Lung (tissue), 12 donors: ENCODE measurements around the gene ADAMTS6. TPM values are rescaled to one million over a fixed set of nuclear protein-coding genes. Genes with fewer than 3 reads are reported as not detected.

Source experiments
- ATAC-seq: fragments of 200-7000 bp; cut with Tn5 transposase; one replicate; pipeline ENCODE4 v1.9.1; 2020; ENCODE audit warnings: moderate number of reproducible peaks; ENCODE audit not compliant: insufficient read depth, low FRiP score
- DNase-seq, 3 donors: peaks; one replicate each; pipeline ENCODE4 v3.0.0-alpha.2; 2013 to 2017
- H3K27ac ChIP-seq, 2 donors: one replicate each; pipeline ENCODE4 v1.5.1; 2013; ENCODE audit warnings: mild to moderate bottlenecking in 2 of 2, moderate library complexity in 2 of 2, control low read depth in 1 of 2, inconsistent platforms in 1 of 2, low read depth in 1 of 2, low read length in 1 of 2
- H3K27me3 ChIP-seq, 3 donors: one replicate each; pipeline ENCODE4 v1.5.1; 2013; ENCODE audit warnings: low read length in 2 of 3; ENCODE audit not compliant: control insufficient read depth in 3 of 3, insufficient read depth in 3 of 3
- H3K36me3 ChIP-seq, 4 donors: one replicate each; pipeline ENCODE4 v1.5.1; 2013; ENCODE audit warnings: low read length in 4 of 4, mild to moderate bottlenecking in 1 of 4, moderate library complexity in 1 of 4; ENCODE audit not compliant: control insufficient read depth in 4 of 4, insufficient read depth in 4 of 4
- H3K4me1 ChIP-seq, 5 donors: one replicate each; pipeline ENCODE4 v1.5.1; 2013; ENCODE audit warnings: low read length in 5 of 5, mild to moderate bottlenecking in 2 of 5, moderate library complexity in 1 of 5; ENCODE audit not compliant: control insufficient read depth in 5 of 5, insufficient read depth in 5 of 5
- H3K4me3 ChIP-seq: one replicate; pipeline ENCODE4 v1.5.1; 2013; ENCODE audit warnings: mild to moderate bottlenecking, control low read depth, moderate library complexity
- H3K9ac ChIP-seq, 2 donors: one replicate each; pipeline ENCODE4 v1.5.1; 2013; ENCODE audit warnings: low read length in 2 of 2, control low read depth in 1 of 2; ENCODE audit not compliant: insufficient read depth in 1 of 2
- H3K9me3 ChIP-seq, 4 donors: one replicate each; pipeline ENCODE4 v1.5.1; 2013; ENCODE audit warnings: low read length in 3 of 4, mild to moderate bottlenecking in 1 of 4, moderate library complexity in 1 of 4; ENCODE audit not compliant: control insufficient read depth in 4 of 4, insufficient read depth in 3 of 4
- WGBS, 2 donors: extraction: QIAGEN DNeasy Blood & Tissue Kit; methylation state at CpG; one replicate each; pipeline ENCODE4 v1.1.7; 2013; 5-methylcytosine and 5-hydroxymethylcytosine counted together
- polyA plus RNA-seq, 2 donors: library from polyadenylated mRNA; stranded (reverse); fragments of 200-250 nt; gene quantifications; one replicate each; pipeline ENCODE4 v1.2.1, GENCODE V29; 2013
- total RNA-seq, 2 donors: library from RNA; depleted of rRNA in 1 of 2; stranded (reverse); fragments of >200 nt in 1 of 2; gene quantifications; one replicate each; pipeline ENCODE4 v1.2.1, GENCODE V29; 2014 to 2021
- TF ChIP-seq, protein P1 (sequence below): IDR thresholded peaks from 2 replicates; pipeline ENCODE4 v1.5.1; 2012; ENCODE audit warnings: mild to moderate bottlenecking; ENCODE audit errors: control extremely low read depth, extremely low read depth
- donor health status: control.
- donor health status: control.
- donor health status: Bipolar disorder and iron deficiency.
- donor health status: healthy.
- donor health status: DM: yes; HTN: yes; CAD: no.

Gene ADAMTS6
- total and polyA plus RNA-seq, 4 donors, result 0.19 to 16.8 (median 3.3) TPM

DNA sequence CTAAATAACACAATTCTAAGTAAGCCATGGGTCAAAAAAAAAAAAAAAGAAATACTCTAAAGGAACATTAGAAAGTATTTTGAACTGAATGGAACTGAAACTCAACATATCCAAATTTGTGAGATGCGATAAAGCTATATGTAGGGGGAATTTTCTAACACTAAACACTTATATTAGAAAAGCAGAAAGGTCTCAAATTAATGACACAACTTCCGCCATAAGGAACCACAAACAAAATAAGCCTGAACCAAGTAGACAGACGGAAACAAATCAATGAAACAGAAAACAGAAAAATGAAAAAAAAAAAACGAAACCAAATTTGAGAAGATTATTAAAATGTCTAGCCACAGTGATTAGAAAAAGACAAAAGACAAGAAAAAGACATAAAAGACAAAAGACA lies 39.9 kb downstream of the ADAMTS6 start:
- DNase-seq, result no peak
- no peak for ATAC-seq
- Histone ChIP-seq H3K4me1 (no peaks in the 10 kb centered on the region), H3K27me3 (no peaks in the 10 kb centered on the region), H3K9me3 (no peaks in the 10 kb centered on the region), H3K27ac (no peak overlapping the region), H3K4me3 (no peak overlapping the region), H3K9ac (no peak overlapping the region), H3K36me3 (no peaks in the 10 kb centered on the region)
- TF ChIP-seq, protein P1, sequence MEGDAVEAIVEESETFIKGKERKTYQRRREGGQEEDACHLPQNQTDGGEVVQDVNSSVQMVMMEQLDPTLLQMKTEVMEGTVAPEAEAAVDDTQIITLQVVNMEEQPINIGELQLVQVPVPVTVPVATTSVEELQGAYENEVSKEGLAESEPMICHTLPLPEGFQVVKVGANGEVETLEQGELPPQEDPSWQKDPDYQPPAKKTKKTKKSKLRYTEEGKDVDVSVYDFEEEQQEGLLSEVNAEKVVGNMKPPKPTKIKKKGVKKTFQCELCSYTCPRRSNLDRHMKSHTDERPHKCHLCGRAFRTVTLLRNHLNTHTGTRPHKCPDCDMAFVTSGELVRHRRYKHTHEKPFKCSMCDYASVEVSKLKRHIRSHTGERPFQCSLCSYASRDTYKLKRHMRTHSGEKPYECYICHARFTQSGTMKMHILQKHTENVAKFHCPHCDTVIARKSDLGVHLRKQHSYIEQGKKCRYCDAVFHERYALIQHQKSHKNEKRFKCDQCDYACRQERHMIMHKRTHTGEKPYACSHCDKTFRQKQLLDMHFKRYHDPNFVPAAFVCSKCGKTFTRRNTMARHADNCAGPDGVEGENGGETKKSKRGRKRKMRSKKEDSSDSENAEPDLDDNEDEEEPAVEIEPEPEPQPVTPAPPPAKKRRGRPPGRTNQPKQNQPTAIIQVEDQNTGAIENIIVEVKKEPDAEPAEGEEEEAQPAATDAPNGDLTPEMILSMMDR, result no peak
- WGBS, 2 donors, result 92 to 96% methylated on average over 4 of the region's 4 CpGs

DNA sequence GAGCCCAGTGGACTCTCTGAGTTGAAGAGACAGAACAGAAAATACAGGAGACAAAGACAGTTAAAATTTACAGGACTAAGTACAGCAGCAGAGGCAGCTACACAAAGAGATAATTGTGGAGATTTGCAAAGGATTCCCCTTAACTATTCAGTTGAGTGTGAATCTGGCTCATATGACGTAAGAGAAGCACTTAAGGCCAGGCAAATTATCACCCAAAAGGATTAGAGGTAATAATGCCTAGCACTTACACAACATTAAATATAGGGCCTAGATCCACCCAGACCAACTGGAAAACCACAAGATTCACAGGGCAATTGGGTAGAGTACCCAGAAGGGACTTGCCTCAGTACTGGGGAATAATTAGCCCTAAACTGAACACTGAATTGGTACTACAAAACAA lies 41.3 kb downstream of the ADAMTS6 start:
- Histone ChIP-seq H3K27ac (no peak overlapping the region), H3K27me3 (no peaks in the 10 kb centered on the region), H3K4me1 (no peaks in the 10 kb centered on the region), H3K4me3 (no peak overlapping the region), H3K9ac (no peak overlapping the region), H3K9me3 (no peaks in the 10 kb centered on the region), H3K36me3 (no peaks in the 10 kb centered on the region)
- no peak for ATAC-seq
- TF ChIP-seq, protein P1, result no peak
- 91 to 100% methylated on average over 1 of the region's 1 CpG for WGBS, 2 donors
- DNase-seq, result no peak

DNA sequence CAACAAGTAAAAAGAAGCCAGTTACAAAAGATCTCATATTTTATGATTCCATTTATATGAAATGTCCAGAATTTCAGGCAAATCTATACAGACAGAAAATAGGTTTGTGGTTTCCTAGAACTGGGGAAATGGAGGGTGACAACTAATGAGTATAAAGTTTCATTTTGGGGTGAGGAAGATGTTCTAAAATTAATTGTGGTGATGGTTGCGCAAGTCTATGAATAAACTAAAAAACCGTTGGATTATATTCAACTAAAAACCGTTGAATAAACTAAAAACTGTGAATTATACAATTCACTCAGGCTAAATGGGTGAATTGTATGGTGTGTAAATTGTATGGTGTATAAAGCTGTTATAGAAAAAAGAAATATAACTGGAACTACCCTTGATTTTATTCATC lies 47.6 kb downstream of the ADAMTS6 start:
- H3K4me3 ChIP-seq, result no peak overlapping the region
- WGBS, 2 donors, result 71 to 77% methylated on average over 3 of the region's 3 CpGs
- no peaks in the 10 kb centered on the region for H3K9me3 ChIP-seq
- H3K27ac ChIP-seq, result no peak overlapping the region
- DNase-seq (no peak), ATAC-seq (no peak)
- TF ChIP-seq, protein P1, result no peak
- no peaks in the 10 kb centered on the region for H3K27me3 ChIP-seq
- H3K36me3 ChIP-seq, result no peaks in the 10 kb centered on the region
- H3K4me1 ChIP-seq, result no peaks in the 10 kb centered on the region
- H3K9ac ChIP-seq, result no peak overlapping the region

DNA sequence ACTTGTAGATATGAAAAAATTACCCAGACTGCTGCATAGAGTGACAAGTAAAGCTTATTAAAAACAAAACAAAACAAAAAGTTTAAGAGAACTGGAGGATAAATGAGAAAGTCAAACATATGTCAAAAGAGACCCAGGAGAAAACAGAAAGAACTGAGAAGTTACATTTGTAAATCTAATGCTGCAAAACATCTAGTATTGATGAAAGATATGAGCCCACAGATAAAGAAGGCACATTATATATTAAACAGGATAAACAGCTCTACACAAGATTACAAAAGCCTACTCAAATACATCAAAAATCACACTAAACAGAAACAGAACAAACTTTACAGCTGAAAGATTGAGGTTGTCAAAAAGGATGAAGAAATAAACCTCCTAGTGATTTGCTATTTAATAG lies 55.1 kb downstream of the ADAMTS6 start:
- ATAC-seq (no peak), DNase-seq (no peak)
- no peak overlapping the region for H3K9ac ChIP-seq
- no peak overlapping the region for H3K27ac ChIP-seq
- no peaks in the 10 kb centered on the region for H3K4me1 ChIP-seq
- H3K27me3 ChIP-seq, result no peaks in the 10 kb centered on the region
- TF ChIP-seq, protein P1, result no peak
- H3K36me3 ChIP-seq, result no peaks in the 10 kb centered on the region
- no peak overlapping the region for H3K4me3 ChIP-seq
- H3K9me3 ChIP-seq, result no peaks in the 10 kb centered on the region
